Ammon's horn (tissue), 1 donor: ENCODE results near the gene IGFBP5.

ENCODE experiments used
- DNase-seq: peaks from one replicate; pipeline ENCODE4 v3.0.0-alpha.2; 2016; ENCODE audit warnings: low spot score

Gene IGFBP5

DNA sequence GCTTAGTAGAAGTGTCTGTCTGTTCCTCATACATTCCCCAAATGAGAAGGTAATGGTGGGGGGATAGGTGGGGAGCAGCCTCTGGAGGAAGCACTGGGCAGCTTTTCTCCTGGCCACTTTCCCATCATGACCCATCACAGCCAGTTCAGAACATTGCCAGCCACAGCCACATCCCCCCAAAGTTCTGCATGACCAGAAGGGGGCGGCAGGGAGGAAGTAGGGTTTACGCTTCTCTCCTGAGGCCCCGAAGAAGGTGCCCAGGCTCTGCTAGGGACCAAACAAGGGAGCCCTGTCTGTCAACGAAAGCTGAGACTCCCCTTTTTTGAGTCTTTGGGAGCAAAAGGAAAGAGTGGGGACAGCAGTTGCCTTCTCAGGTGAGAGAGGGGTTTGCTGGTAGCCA lies 7.7 kb downstream of the IGFBP5 start:
- DNase-seq, result no peak

DNA sequence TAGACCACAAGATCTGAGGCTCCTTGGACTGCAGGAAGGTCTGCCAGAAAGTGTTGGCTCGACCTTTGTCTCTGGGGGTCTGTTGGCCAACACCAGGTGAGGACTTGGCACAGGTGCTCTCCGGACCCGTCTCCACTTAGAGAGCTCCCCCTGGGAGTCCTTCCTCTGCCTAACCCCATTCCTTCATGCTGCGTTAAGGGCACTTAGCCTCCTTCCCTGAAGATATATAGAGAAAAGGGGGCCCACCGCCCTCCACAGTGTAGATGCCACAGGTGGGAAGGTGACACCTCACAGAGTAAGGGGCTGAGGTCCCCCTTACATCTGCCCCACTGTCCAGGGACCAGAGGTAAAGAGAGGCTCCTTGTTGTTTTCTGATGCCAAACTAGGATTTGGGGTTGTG lies 8.2 kb downstream of the IGFBP5 start:
- no peak for DNase-seq

DNA sequence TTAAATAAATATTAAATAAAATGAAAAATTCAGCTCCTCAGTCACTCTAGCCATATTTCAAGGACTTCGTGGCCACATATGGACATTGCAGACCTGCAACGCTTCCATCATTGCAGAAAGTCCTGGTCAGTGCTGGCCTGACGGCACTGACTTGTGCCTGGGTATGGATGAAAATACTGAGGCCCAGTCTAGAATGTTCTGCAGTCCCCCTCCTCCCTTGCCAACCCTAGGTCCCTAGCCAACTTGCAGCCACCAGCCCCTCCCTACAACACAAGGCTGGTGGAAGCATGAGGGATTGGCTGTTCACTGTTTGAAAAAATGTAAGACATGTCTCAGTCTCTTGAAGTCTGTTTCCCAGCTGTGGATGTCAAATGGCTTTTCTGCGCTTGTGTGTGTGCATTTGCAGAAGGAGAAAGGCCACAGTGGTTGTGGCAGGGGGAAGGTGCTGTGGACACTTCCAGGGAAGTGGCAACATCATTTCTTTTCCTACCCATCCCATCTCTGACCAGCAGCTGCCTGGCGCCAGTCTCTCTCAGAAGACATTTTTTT lies 9.9 kb downstream of the IGFBP5 start:
- no peak for DNase-seq

DNA sequence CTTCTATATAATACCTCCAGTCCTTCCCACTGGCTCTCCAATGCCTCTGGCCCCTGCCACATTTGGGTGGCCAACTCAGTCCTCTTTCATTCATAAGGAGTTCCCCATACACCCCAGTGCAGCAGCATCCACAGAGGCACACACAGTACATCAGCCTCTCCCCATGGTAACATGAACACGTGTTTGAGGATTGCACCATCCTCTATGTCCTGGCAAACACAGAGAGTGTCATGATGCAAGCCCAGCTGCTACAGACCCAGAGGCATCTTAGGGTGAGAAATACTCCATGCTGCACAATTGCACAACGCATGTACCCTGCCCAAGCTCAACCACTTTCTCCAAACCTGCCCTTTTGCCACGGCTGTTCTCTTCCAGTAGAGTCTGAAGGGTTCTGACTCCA lies 11.5 kb downstream of the IGFBP5 start:
- DNase-seq, result peak; percentile 81

DNA sequence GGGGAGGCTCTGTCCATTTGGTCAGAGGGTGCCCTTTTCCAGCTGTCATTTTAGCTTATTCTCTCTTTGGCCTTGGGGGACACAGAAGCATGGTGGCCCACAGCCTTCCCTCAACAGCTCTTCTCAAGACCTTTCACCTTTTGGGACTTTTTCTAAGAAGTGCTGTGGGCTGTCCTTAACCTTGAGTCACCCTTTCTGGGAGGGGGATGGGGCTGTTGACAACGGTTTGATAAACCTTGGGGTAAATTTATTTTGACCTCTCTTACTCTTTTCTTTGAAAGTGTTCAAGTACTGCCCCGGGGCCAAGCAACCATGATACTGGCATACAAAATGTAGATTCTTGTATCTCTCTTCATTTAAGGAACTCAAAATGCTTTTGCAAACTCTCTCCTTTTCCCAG lies 13.7 kb downstream of the IGFBP5 start:
- no peak for DNase-seq

DNA sequence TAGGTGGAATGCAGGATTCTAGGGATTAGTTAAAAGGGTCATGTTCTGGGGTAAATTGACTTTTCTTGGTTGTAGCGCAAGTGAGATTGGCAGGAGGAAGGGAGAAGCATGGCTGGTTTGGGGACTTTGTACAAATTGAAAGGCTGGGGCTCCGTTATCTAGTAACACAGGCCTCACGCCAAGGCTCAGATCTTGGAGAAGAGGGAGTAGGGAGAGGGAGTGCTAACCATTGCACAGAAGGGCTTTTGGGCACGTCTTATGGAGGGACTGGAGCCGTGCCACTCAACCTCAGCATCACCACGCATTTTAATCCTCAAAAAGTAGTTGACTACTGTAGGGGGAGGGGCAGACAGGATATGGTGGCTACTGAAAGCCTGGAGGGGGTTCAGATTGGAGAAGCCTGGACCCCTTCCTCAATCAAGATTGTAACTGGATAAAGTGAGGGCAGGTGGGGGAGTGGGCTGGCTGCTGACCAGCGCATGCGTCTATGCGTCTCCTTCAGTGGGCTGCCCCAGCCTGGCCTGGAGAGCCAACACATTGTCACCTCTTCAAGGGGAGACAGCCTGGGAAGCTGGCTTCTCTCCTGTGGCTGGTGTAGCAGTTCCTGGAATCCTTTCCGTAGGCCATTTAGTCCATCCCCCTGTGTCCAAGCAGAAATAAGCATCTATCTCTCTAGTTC lies 14.3 kb downstream of the IGFBP5 start:
- DNase-seq, result no peak

DNA sequence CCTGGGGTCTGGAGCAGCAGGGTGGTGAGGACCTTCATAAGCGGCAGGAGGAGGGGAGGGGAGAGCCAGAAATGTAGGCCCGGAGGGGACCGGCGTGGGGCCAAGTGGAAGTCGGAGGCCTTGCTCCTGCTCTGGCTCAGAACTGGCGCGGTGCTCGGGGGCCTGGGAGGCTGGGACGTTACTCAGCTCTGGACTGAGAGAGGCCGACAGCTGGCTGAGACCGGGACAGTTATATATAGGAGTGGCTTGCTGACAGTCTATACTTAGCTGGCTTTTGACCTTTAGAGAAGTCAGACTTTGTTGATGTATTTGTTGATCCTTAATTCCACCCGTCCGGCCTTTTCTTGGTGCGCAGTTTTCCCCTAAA lies 15.7 kb downstream of the IGFBP5 start:
- DNase-seq, result no peak

DNA sequence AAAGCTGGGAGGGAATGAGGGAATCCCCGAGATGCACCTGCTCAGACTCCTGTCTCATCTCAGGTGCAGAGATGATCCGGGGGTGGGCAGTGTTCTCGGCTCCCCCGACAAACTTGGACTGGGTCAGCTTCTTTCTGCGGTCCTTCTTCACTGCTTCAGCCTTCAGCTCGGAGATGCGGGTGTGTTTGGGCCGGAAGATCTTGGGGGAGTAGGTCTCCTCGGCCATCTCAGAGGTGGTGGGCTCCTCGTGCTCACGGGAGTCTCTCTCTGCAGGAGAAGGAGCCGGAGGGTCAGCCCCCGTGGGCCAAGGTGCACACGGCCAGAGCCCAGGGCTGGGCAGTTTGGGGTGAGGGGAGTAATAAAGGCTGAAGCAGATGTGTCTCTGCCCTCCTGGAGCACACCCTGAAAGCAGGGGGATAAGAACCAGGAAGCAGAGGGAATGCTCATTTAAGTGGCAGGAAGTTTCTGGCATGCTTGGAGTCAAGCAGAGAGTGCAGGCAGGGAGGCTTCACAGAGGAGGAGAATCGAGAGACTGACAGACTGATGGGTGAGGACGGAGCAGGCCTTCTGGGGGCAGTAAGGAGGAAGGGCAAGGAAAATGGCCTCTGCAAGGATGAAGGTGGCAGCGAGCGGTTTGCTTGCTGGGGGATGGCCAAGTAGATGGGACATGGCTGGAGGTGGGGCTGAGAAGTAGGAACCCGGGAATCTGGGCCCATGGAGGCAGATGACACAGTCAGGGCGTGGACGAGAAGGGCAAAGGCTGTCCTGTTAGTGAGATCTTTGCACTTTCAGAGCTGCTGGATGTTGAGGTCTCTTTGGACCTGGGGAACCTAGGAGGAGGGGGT lies 16.3 kb downstream of the IGFBP5 start:
- DNase-seq, result no peak

DNA sequence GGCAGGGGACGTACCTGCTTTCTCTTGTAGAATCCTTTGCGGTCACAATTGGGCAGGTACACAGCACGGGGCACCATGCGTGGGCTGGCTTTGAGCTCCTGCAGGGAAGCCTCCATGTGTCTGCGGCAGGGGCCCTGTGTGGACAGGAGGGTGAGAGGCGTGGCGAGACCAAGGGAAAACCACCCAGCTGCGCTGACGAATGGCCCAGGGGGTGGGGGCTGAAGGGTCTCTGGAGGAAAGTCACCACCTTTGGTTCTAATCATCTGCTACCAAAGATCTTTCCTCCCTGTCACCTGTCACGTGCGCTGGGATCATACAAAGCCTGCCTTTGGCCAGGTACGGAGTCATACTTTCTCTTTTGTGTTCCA lies 17.3 kb downstream of the IGFBP5 start:
- no peak for DNase-seq

DNA sequence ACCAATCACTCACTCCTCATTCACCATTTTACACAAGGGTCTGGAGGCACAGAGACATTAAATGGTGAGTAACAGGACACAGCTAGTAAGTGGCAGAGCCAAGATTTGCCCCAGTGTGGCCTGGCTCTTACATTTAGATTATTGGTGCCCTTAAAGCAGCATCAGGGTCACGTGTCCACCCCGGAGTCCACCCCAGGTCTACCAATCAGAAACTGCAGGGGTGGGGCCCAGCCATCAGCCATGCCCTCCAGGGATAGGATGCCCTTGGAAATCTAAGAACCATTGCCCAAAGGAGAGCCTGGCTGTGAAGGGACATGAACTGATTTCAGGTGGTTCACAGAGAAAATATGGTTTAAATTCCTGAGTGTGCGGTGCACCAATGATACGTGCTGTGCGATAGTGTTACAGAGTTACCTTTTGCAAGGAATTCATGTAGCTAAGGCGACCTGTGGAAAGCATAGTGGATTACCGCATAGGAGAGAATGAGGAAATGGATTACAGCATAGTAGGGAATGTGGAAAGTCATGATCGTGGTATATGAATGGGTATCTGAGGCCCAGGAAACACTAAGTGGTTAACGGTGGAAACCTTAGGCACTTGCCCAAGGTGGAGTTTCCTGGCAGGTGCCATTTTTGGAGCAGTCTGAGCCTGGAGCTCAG lies 17.8 kb downstream of the IGFBP5 start:
- DNase-seq, result no peak

DNA sequence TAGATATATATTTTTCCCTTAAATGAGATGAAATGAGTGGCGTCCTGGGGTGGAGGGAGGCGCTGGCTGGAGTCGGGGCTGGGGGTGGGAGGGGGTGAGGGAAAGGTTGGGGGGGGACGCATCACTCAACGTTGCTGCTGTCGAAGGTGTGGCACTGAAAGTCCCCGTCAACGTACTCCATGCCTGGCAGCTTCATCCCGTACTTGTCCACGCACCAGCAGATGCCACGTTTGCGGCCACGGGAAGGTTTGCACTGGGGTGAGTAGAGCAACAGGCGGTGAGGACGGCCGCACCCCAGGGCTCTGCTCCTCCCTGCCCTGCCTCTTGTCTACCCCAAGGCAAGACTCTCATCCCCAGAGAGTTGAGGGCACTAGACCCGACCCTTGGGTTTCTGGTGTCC lies 18.7 kb downstream of the IGFBP5 start:
- DNase-seq, result no peak

DNA sequence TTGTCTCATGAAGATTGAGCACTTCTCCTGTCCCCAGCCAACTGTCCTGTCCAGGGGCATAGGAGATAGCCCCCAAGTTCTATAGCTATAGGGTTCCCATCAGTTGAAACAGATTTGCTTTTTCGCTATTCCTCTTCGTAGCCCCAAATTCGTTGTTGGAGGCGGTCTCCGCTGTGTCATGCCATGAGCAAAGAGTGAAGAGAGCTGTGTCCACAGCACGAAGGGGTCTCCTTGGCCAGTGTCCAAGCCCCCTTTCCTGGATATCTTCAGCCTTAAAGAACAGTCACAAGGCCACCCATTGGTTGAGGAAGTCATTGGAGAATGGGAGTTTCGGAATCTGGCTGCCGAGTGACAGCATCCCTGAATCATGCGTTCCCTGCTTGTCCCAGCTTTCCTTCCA lies 21.0 kb downstream of the IGFBP5 start:
- DNase-seq, result no peak

DNA sequence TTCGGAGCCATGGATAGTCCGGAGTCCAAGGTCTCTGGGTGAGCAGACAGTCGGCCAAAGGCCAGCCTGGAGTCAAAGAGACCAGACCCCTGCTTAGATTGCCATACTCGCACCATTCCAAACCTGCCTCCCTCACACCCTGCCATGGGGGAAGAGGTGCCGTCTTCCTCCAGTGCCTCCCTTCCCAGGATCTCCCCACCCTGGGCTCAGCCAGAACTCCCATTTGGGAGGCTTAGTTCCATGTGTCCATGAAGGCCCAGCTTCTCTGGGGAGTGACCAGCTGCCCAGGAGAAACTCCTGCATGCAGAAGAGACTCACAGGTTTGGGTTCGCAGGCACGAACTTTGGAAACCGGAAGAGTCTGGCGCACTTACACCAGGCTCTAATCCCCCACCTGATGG lies 21.7 kb downstream of the IGFBP5 start:
- no peak for DNase-seq

DNA sequence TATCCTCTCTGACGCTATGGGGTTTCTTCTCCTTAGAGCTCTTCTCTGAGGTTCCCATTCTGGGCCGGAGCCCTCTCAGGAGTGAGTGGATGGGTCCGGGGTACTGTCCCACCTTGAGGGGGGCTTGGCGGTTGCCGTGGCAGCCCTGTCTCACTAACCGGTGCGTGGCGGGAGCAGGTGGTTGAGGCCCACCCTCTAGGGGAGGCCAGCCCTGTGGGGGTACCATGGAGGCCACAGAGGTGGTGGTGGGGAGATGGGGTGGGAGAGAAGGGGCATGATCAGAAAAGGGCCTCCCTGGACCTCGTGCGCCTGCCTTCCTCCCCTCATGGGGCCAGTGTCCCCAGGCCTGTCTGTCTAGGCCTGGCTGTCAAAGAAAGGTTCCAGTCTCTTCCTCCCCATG lies 22.3 kb downstream of the IGFBP5 start:
- DNase-seq, result no peak

DNA sequence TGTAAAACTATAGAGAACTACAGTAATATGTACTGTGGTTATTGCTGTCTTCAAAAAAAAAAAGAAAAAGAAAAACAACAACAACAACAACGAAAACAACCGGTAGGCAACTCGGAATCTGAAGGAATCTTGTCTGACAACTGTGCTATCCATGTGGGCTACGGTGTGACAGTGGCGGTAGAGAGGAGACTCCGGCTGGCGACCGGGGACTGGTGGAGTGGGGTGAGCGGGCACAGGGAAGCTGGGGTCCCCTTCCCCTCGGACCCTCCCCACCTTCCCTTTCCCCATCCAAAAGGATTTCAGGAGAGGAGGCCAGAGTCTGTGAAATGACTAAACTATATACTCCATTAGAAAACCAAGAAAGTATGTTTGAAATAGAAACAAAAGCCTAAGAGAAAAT lies 22.9 kb downstream of the IGFBP5 start:
- DNase-seq, result no peak

DNA sequence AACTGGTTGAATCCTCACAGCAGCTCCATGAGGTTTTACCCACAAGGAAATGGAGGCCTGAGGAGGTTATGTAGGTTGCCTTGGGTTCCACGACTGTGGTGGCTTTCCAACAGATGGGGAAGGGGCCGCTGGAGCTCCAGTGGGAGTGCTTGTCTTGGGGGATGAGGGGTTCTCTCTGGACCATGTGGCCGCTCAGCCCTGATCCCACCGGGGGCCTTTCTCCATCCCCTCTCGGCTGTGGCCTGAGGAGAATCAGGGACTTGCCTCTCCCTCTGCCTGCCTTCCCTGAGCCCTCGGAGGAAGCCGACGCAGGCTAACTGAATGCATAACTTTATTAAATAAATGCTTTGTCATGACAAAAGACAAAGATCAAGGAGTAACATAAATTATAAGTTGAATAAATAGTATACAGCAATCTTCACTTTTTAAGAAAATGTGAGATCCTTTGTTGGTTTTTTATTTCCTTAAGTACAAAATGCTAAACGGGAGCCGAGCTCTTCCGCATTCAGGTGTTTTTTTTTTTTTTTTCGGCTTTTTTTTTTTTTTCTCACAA lies 23.5 kb downstream of the IGFBP5 start:
- DNase-seq, result no peak

DNA sequence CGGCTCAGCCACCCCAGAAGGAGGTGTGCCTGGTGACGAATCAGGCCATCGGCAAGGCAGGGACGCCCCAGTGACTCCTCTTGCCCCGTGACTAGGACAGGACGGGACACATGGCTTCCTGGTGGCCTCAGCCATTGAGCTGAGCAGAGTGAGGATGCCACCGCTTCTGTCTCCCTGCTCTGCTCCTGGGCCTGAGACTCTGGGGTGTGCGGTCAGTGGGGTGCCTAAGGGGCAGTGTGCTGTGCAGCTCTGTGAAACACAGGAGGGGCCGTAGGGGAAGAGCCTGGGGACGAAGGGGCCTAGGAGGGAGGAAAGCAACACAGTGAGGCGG lies 24.3 kb downstream of the IGFBP5 start:
- DNase-seq, result no peak

DNA sequence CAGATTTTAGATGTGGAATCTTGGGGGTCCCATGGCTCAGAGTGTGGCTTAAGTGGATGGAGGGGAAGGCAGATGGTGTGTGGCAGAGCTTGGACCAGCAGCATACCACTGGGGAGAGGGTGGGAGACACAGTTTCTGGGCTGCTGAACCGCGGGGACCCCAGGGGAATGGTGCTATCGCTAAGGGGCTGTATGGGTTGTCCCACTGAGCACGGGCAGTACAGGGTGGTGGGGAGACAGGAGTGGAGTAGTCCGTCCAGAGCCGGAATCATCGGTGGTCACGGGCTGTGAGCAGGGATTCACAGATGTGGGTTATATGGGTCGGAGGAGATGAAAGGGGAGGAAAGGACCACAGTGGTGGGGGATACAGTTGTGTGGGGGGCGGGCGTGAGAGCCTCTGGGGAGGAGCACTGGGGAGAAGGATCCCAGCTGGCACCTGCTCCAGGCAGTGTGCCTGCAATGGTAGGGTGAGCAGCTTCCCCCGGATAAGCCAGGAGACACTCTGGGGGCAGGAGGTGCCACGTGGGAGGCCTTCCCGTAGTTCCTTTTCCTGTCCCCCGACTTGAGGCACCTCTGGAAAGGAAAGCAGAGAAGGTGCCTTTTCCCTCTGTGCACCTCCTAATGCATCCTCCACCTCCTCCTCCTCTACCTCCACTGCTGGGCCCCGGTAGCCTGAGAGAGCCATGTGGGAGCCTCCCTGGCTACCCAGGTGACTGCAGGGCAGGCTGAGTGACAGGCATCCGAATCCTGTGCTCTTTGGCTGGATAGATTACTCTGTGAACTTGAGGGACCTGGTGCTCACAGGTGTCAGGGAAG lies 24.9 kb downstream of the IGFBP5 start:
- no peak for DNase-seq

DNA sequence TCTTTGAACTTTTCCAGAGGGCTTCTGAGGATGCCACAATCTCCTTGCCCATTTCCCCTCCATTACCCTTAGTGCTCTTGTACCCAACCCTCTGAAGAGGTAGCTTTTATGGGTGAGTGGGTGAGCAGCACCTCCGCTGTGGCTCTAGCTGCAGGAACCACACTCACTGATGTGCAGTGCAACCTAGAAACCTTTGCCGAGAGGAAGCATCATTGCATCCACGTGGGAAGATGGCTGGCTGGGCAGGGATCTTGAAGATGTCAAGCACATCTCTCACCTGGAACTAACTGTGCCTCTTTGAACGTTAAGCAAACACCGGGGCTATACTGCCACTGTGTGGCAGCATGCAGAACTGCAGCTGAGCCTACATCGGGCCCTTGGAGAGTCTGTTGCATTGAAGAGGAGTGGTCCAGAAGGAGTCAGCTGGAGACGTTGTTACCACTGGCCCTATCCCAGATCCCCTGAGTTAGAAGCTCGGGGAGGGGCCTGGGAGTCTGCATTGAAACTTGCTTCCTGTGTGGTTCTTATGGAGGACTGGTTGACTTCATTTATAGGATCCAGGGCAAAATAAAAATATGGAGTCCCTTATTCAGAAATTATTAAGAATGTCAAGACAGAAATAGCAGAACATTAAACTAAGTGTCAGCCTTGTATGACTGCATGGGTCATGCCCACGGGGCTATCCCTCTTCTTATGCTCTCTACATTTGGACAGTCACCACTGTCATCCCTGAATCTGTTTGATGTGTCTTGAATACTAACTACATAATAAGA lies 28.7 kb downstream of the IGFBP5 start:
- DNase-seq, result peak; percentile 82

DNA sequence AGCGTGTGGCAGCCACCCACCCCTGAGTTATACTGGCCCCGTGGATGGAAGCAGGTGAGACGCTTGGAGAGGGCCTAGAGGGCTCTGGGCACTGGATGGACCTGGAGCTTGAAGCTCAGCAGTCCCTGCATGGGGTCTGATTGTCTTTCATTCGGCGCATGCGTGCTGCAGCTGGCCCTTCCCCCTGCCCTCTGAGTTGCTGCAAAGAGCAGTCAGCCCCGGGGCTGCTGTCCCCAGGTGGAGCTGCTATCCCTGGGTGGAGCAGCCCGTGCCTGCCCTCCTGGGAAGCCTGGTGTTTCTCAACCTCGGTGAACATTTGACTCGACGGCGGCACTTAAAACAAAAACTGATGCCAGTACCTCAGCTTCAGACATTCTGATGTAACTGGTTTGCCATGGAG lies 29.6 kb downstream of the IGFBP5 start:
- no peak for DNase-seq

DNA sequence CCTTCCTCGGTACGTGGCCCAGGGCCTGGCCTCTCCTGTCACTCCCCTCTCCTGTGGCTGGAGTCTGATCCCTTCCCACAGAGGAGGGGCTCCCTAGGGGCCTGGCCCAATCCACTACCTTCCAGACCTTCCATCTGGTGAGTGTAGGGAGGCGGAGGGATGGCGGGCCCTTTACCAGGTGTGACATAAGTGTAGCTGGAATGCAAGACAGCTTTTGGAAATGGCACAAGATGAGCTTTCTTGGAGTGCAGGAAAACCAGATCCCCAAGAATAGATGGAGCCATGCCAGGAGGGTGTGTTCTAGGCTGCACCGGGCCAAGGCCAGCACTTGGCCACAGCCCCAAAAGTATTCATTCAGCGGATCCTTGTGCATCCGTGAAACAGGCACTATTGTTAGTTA lies 30.1 kb downstream of the IGFBP5 start:
- no peak for DNase-seq
